ENCODE measurements around the gene YWHAH.
"Not testable (repeated sequence)": the region's sequence is repeated elsewhere in the genome, so short reads cannot be mapped to it uniquely, and the experiment has no call there.

The YWHAH gene

DNA sequence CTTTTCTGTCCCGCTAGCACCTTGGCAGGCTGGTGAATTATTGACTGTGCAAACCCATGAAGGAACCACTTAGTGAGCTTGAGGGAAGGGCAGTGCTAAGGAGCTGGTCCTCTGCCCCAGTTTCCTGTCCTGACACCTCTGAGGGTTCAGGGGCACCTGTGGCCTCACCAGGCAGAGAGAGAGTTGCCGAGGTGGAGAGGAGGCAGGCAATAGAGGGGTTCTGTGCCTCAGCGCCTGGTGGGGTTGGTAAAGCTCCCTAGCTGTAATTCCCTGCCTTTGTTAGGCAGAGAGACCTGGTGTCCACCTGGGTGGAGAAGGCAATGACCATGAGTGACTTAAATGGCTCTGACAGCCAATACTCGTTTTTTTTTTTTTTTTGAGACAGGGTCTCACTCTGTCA, 36.3 kb downstream of the YWHAH start:
- no peak for DNase-seq (ENCODE audit: low read depth, low spot score)

DNA sequence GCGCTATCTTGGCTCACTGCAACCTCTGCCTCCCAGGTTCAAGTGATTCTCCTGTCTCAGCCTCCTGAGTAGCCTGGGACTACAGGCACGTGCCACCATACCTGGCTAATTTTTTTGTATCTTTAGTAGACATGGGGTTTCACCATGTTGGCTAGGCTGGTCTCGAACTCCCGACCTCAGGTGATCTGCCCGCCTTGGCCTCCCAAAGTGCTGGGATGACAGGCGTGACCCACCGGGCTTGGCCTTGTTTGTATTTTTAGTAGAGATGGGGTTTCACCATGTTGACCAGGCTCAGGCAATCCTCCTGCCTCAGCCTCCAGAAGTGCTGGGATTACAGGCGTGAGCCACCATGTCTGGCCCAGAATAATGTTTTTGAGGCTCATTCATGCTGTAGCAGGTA, 37.6 kb downstream of the YWHAH start:
- DNase-seq (ENCODE audit: low read depth, low spot score): not testable (repeated sequence)

DNA sequence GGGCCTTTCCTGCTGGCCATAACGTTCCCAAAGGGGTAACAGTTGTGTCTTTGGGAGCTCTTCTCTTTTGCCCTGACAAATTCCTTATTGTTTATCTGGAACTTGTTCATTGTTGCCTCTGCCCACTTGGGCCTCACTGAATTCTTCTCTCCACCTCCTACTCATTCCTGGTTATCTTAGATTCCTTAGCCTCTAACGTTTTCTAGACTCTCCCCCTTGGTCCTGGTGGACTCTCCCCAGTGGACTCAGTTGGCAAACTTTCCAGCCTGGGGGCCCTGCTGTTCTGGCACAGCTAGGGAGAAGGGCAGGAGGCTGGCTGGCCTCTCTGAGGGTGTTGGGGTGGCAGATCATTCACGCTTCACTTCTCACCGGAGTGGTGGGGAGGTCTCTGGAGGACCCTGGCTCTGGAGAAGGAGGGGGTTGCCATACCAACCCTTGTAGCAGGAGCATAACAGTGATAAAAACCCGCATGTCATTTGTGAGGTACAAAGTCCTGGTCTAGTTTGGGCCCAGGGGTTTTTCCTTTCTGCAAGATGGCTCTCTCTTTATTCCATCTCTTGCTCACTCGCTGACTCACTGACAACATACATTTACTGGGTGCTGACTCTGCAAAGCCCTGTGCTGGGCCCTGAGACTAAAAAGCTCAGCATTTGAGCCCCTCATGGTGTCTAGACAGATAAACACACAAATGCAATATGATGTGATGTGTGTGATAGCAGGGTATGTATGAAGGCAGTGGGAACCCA, 39.7 kb downstream of the YWHAH start:
- DNase-seq (ENCODE audit: low read depth, low spot score): no peak

DNA sequence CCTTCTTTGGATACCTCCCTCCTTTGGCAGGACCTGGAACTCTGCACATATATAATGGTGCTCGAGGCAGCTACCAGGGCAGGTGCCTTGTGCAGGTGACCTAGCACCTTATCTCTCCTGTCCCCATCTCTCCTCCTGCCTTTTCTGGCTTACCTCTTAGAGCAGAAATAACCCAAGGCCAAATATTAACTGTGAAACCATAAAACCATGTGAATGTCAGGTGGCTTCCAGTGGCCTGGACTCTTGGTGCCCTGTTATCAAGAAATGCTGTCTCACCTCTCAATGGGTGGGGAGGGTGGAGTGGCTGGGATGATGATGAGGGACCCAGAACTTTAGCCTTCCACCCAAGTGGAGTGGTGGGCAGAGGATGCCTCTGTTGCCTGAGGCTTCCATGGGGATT, 42.9 kb downstream of the YWHAH start:
- DNase-seq (ENCODE audit: low read depth, low spot score): no peak

DNA sequence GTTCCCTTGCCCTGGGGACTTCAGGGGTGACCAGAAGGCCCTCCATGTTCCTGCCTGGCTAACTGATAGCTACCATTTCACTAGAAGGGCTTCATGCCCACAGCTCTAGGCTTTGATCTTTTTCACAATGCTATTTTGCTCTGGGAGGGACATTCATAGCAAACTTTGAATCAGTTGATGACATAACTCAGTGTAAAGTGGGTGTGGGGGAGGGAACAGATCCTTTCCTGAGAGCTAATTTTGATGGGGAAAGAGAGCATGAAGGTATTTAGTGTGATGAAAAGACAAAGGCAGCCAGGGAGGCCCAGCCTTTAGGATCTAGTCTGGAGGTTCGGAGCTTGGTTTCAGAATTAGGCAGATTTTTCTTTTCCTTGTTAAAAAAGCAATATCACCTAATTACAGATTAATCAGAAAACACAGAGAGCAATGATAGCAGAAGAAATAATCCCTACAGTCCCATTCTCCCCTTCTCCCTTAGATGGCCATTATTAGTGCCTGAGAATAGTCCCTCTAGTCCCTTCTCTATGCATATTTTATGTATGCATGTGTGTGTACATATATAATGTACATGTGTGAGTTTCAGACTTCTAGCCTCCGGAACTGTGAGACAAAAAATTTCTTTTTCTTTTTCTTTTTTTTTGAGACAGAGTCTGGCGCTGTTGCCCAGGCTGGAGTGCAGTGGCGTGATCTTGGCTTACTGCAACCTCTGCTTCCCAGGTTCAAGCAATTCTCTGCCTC, 46.9 kb downstream of the YWHAH start:
- DNase-seq (ENCODE audit: low read depth, low spot score): no peak

DNA sequence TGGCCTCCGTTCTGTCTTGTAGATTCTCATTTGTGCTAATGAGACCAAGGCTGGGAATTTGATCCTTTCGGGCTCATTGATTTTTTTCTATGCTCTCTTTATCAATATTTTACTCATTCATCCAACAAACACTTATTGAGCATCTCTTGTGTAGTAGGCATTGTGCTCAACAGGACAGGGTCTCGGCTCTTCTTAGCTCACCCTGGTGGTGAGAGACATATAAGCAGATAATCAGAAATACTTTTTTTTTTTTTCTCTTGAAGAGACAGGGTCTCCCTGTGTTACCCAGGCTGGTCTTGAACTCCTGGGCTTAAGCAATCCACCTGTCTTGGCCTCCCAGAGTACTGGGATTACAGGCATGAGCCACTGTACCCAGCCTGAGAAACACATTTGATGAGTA, 50.7 kb downstream of the YWHAH start:
- no peak for DNase-seq (ENCODE audit: low read depth, low spot score)

DNA sequence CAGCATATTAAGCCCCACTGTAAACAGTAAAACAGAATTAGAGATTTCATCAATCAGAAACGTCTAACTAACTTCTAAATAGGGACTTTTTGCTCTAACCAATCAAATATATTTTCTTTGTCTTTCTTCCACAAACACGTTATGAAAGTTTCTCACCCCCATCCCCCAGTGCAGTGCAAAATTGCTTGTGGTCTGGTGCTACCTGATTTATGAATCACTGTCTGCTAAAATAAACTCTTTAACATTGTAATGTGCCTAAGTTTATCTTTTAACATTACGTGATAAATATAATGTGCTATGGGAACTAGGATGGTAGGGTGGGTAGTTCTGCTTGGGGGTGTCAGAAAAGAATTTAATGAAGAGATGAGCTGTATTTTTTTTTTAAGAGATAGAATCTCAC, 51.5 kb downstream of the YWHAH start:
- DNase-seq (ENCODE audit: low read depth, low spot score): no peak

DNA sequence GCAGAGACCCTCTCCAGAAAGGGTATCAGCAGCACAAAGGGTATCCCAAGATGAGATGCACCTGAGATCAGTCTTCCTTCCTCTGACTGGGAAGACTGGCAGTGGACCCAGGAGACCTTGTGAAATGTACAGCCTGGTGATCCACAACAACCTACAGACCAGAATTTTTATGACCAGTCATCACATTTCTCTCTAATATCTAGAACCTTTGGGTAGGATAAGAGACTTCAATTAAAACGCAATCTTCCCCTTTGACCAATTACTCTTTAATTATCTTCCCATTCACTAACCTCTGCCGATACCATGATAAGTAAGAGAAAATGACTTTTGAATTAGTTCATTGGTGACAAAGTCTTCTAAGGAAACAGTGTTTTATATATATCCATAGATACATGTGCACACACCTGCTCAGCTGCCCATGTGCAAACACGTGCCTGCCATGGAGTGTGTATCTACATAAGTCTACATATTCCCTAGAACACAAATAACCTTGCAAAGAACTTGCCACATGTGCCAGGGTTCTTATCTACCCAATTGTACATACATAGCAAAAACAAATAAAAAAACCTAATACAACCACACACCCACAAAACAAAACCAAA, 54.5 kb downstream of the YWHAH start:
- DNase-seq (ENCODE audit: low read depth, low spot score): no peak

DNA sequence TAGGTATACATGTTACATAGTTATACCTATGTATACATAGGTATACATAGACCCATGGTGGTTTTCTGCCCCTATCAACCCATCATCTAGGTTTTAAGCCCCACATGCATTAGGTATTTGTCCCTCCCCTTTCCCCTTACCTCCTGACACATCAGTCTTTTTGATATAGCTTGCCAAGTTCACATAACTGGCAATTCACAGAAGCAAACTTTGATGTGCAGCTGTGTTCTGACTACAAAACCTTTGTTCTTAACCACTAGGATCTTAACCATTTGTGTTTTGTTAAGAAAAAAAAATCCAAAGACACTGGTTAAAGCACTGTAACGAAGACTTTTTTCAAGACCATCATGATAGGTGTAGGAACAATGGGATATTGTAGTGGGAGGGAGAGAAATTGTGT, 55.8 kb downstream of the YWHAH start:
- DNase-seq (ENCODE audit: low read depth, low spot score): no peak

DNA sequence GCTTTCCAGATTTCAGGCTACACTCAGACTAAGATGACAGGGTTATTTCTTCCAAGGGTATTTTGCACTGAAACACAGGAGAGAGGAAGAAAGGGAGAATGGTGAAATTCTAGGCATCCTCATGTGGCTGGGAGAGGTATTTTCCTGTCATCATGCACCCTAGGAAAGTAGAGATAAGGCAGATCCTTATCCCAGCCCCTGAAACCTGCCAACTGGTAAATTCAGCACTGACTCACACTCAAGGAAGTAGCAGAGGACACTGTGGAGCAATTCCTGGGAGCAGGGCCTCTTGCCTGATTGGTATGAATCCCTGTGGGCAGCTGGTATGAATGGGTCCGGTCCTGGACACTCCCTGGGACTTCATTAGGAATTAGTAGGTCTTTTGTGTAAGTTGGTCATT, 61.1 kb downstream of the YWHAH start:
- DNase-seq (ENCODE audit: low read depth, low spot score): peak; percentile 10

All from ELF-1 (cell line).